Astrocyte (in vitro differentiated cells and primary cell): ENCODE data around the gene LINGO3. TPM values are rescaled to one million over a fixed set of nuclear protein-coding genes. Genes with fewer than 3 reads are reported as not detected.

Experiments used
- DNase-seq: peaks from one replicate; pipeline ENCODE4 v3.0.0-alpha.2; 2010; ENCODE audit warnings: low read depth
- FAIRE-seq: peaks from 2 replicates; lab custom pipeline; 2011; peaks lifted over from hg19 to GRCh38; lab: Jason Lieb, UNC
- H2AFZ ChIP-seq: 2 replicates; pipeline ENCODE4 v1.6.0; 2012; ENCODE audit warnings: low read depth, low read length, inconsistent platforms
- H3K27ac ChIP-seq: 2 replicates; pipeline ENCODE4 v1.5.1; 2011; ENCODE audit warnings: low read depth, low read length, inconsistent platforms
- H3K27me3 ChIP-seq: 2 replicates; pipeline ENCODE4 v1.6.0; 2011; ENCODE audit warnings: low read length, inconsistent platforms; ENCODE audit not compliant: insufficient read depth
- H3K36me3 ChIP-seq: 2 replicates; pipeline ENCODE4 v1.5.1; 2011; ENCODE audit warnings: low read length, inconsistent platforms; ENCODE audit not compliant: insufficient read depth
- H3K4me1 ChIP-seq: 2 replicates; pipeline ENCODE4 v1.5.1; 2011; ENCODE audit warnings: low read length, inconsistent platforms; ENCODE audit not compliant: insufficient read depth
- H3K4me2 ChIP-seq: 2 replicates; pipeline ENCODE4 v1.6.0; 2012; ENCODE audit warnings: low read length, inconsistent platforms
- H3K4me3 ChIP-seq: 2 replicates; pipeline ENCODE4 v1.5.1; 2011; ENCODE audit warnings: low read depth, mild to moderate bottlenecking, low read length, inconsistent platforms; ENCODE audit not compliant: insufficient read depth
- H3K79me2 ChIP-seq: 2 replicates; pipeline ENCODE4 v1.6.0; 2012; ENCODE audit warnings: mild to moderate bottlenecking, low read length, inconsistent platforms; ENCODE audit not compliant: insufficient read depth
- H3K9ac ChIP-seq: 2 replicates; pipeline ENCODE4 v1.6.0; 2012; ENCODE audit warnings: mild to moderate bottlenecking, low read length, inconsistent platforms
- H3K9me3 ChIP-seq: 2 replicates; pipeline ENCODE4 v1.5.1; 2012; ENCODE audit warnings: low read depth, mild to moderate bottlenecking, low read length, inconsistent platforms; ENCODE audit not compliant: insufficient read depth
- H4K20me1 ChIP-seq: 2 replicates; pipeline ENCODE4 v1.6.0; 2012; ENCODE audit warnings: low read length, inconsistent platforms; ENCODE audit not compliant: insufficient read depth
- H3K27ac Mint-ChIP-seq: one replicate; pipeline ENCODE4 v1.8.0; 2021; ENCODE audit warnings: mild to moderate bottlenecking, mixed read lengths; ENCODE audit not compliant: unreplicated experiment
- H3K27me3 Mint-ChIP-seq: one replicate; pipeline ENCODE4 v1.8.0; 2021; ENCODE audit warnings: low read depth, mixed read lengths; ENCODE audit not compliant: unreplicated experiment
- H3K36me3 Mint-ChIP-seq: one replicate; pipeline ENCODE4 v1.8.0; 2021; ENCODE audit warnings: low read depth, mixed read lengths; ENCODE audit not compliant: unreplicated experiment
- H3K4me1 Mint-ChIP-seq: one replicate; pipeline ENCODE4 v1.8.0; 2021; ENCODE audit warnings: low read depth, mixed read lengths; ENCODE audit not compliant: unreplicated experiment
- H3K4me3 Mint-ChIP-seq: one replicate; pipeline ENCODE4 v1.8.0; 2021; ENCODE audit warnings: mild to moderate bottlenecking, moderate library complexity, mixed read lengths; ENCODE audit not compliant: unreplicated experiment
- H3K9me3 Mint-ChIP-seq: one replicate; pipeline ENCODE4 v1.8.0; 2021; ENCODE audit warnings: mild to moderate bottlenecking, mixed read lengths; ENCODE audit not compliant: unreplicated experiment
- EZH2 ChIP-seq: IDR thresholded peaks from 2 replicates; pipeline ENCODE4 v1.6.1; 2012; ENCODE audit warnings: mild to moderate bottlenecking, low read length, inconsistent platforms; ENCODE audit not compliant: insufficient read depth
- total RNA-seq: library from RNA; stranded (reverse); gene quantifications from 2 replicates; pipeline ENCODE4 v1.2.1, GENCODE V29; 2021
- TF ChIP-seq, protein P1 (sequence below): IDR thresholded peaks from 2 replicates; pipeline ENCODE4 v1.5.1; 2011; ENCODE audit warnings: low read depth, mild to moderate bottlenecking, inconsistent platforms, low read length, moderate library complexity; ENCODE audit not compliant: insufficient read depth

LINGO3 gene
- total RNA-seq, 1 donor from 2014 or later, result not detected

DNA sequence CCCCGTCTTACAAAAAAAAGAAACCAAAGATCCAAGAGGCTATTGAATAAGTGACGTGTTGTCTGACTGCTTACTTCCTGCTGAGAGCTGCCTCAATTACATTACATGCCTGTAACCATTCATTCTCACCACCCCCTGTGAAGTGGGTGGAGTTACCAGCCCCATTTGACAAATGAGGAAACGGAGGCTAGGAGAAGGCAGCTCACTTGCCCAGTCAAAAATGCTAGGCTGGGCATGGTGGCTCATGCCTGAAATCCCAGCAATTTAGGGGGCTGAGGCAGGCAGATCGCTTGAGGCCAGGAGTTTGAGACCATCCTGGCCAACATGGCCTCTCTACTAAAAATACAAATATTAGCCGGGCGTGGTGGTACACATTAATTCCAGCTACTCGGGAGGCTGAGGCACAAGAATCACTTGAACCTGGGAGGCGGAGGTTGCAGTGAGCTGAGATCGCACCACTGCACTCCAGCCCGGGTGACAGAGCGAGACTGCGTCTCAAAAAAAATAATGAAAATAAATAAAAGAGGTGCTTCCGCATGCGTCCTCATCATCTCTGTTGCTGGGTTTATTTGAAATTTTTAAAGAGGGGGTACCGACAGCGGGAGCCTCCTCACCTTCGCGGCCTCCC is 19.9 kb upstream of the LINGO3 start:
- peak overlapping the region; percentile 90 for H3K4me2 ChIP-seq
- FAIRE-seq, result peak; percentile 76
- no peaks in the 10 kb centered on the region for H3K27me3 ChIP-seq
- Mint-ChIP-seq H3K4me3 (peak overlapping the region; percentile 100), H3K9me3 (no peaks in the 10 kb centered on the region), H3K27ac (peak overlapping the region; percentile 97), H3K36me3 (peaks cover 5% of the 10 kb centered on the region), H3K4me1 (peaks cover 27% of the 10 kb centered on the region), H3K27me3 (no peaks in the 10 kb centered on the region)
- peak overlapping the region; percentile 95 for H3K4me3 ChIP-seq
- H2AFZ ChIP-seq, result peak overlapping the region; percentile 89
- DNase-seq, result peak; percentile 88
- peak overlapping the region; percentile 90 for H3K27ac ChIP-seq
- H3K4me1 ChIP-seq, result peaks cover 15% of the 10 kb centered on the region
- H4K20me1 ChIP-seq, result peaks cover 66% of the 10 kb centered on the region
- peak overlapping the region; percentile 87 for H3K9ac ChIP-seq
- peaks cover 78% of the 10 kb centered on the region for H3K79me2 ChIP-seq
- no peaks in the 10 kb centered on the region for H3K9me3 ChIP-seq
- H3K36me3 ChIP-seq, result no peaks in the 10 kb centered on the region
- TF ChIP-seq, protein P1, sequence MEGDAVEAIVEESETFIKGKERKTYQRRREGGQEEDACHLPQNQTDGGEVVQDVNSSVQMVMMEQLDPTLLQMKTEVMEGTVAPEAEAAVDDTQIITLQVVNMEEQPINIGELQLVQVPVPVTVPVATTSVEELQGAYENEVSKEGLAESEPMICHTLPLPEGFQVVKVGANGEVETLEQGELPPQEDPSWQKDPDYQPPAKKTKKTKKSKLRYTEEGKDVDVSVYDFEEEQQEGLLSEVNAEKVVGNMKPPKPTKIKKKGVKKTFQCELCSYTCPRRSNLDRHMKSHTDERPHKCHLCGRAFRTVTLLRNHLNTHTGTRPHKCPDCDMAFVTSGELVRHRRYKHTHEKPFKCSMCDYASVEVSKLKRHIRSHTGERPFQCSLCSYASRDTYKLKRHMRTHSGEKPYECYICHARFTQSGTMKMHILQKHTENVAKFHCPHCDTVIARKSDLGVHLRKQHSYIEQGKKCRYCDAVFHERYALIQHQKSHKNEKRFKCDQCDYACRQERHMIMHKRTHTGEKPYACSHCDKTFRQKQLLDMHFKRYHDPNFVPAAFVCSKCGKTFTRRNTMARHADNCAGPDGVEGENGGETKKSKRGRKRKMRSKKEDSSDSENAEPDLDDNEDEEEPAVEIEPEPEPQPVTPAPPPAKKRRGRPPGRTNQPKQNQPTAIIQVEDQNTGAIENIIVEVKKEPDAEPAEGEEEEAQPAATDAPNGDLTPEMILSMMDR, result no peak
- no peak for TF ChIP-seq EZH2

DNA sequence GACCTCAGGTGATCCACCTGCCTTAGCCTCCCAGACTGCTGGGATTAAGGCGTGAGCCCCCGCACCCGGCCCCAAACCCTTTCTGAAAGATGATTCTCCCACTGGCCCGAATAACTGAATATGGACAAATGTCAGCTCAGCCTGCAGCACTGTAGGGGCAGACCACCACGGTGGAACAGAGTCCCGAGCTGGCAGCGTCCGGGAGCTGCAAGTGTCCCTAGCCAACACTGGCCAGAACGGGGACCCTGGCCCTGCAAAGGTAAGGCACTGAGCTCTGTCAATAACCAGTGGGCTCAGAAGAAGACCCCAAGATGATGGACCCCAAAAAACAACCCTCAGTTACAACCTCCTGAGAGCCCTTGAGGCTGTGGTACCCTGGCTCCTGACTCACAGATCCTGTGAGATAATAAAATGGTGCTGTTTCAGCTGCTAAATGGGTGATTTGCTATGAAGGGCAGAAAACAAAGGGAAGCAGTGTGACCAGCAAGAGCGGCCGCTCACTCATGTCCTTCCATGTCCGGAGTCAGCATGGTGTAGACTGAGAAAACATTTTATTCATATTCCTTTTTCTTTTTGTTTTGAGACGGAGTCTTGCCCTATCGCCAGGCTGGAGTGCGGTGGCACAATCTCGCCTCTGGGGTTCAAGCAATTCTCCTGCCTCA is 18.9 kb upstream of the LINGO3 start:
- H3K27me3 ChIP-seq, result no peaks in the 10 kb centered on the region
- Mint-ChIP-seq H3K27me3 (no peaks in the 10 kb centered on the region), H3K4me3 (peak overlapping the region; percentile 100), H3K4me1 (peaks cover 27% of the 10 kb centered on the region), H3K9me3 (no peaks in the 10 kb centered on the region), H3K36me3 (peaks cover 5% of the 10 kb centered on the region), H3K27ac (peak overlapping the region; percentile 97)
- DNase-seq (no peak), FAIRE-seq (no peak)
- H3K27ac ChIP-seq, result peak overlapping the region; percentile 90
- peak overlapping the region; percentile 90 for H3K4me2 ChIP-seq
- peak overlapping the region; percentile 87 for H3K9ac ChIP-seq
- TF ChIP-seq EZH2, result no peak
- TF ChIP-seq, protein P1, result no peak
- peaks cover 15% of the 10 kb centered on the region for H3K4me1 ChIP-seq
- H3K4me3 ChIP-seq, result peak overlapping the region; percentile 95
- no peak overlapping the region for H2AFZ ChIP-seq
- peaks cover 58% of the 10 kb centered on the region for H4K20me1 ChIP-seq
- H3K79me2 ChIP-seq, result peaks cover 69% of the 10 kb centered on the region
- H3K9me3 ChIP-seq, result no peaks in the 10 kb centered on the region
- no peaks in the 10 kb centered on the region for H3K36me3 ChIP-seq
